Measurements from ENCODE around the gene SALL3. TPM values are rescaled to one million over a fixed set of nuclear protein-coding genes. Genes with fewer than 3 reads are reported as not detected.

SALL3 gene
- total and polyA plus RNA-seq, 2 experiments from 2014 or later: 0.30 to 1.1 TPM

GRCh38 chr18:78995740-78996395, 16.2 kb downstream of the SALL3 start:
- no peak for DNase-seq (ENCODE audit: low spot score)
- Histone ChIP-seq H3K9me3 (ENCODE audit: low read depth) (no peaks in the 10 kb centered on the region), H3K27me3 (no peaks in the 10 kb centered on the region), H3K4me3 (no peak overlapping the region), H2AFZ (no peak overlapping the region), H3K4me2 (no peak overlapping the region), H3K9me2 (replicated peaks; ENCODE audit: insufficient read depth) (no peaks in the 10 kb centered on the region), H3K27ac (no peak overlapping the region), H3K36me3 (replicated peaks; ENCODE audit: insufficient read depth, low read depth) (no peaks in the 10 kb centered on the region), H3K4me1 (ENCODE audit: insufficient read depth) (no peaks in the 10 kb centered on the region), H4K20me1 (ENCODE audit: insufficient read depth, poor library complexity, severe bottlenecking) (no peaks in the 10 kb centered on the region), H3K79me2 (no peaks in the 10 kb centered on the region)
- no peak for TF ChIP-seq EZH2phosphoT487 (IDR thresholded peaks at IDR 0.05; ENCODE audit: low read depth, severe bottlenecking, unreplicated experiment)
- TF ChIP-seq, protein P1, sequence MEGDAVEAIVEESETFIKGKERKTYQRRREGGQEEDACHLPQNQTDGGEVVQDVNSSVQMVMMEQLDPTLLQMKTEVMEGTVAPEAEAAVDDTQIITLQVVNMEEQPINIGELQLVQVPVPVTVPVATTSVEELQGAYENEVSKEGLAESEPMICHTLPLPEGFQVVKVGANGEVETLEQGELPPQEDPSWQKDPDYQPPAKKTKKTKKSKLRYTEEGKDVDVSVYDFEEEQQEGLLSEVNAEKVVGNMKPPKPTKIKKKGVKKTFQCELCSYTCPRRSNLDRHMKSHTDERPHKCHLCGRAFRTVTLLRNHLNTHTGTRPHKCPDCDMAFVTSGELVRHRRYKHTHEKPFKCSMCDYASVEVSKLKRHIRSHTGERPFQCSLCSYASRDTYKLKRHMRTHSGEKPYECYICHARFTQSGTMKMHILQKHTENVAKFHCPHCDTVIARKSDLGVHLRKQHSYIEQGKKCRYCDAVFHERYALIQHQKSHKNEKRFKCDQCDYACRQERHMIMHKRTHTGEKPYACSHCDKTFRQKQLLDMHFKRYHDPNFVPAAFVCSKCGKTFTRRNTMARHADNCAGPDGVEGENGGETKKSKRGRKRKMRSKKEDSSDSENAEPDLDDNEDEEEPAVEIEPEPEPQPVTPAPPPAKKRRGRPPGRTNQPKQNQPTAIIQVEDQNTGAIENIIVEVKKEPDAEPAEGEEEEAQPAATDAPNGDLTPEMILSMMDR (IDR thresholded peaks at IDR 0.05; ENCODE audit: poor library complexity): no peak
- TF ChIP-seq EZH2 (IDR thresholded peaks at IDR 0.05; ENCODE audit: borderline replicate concordance): no peak
- 93% methylated on average over 22 of the region's 22 CpGs for WGBS (ENCODE audit: low lambda C conversion rate, missing lambda C conversion rate)

DNA sequence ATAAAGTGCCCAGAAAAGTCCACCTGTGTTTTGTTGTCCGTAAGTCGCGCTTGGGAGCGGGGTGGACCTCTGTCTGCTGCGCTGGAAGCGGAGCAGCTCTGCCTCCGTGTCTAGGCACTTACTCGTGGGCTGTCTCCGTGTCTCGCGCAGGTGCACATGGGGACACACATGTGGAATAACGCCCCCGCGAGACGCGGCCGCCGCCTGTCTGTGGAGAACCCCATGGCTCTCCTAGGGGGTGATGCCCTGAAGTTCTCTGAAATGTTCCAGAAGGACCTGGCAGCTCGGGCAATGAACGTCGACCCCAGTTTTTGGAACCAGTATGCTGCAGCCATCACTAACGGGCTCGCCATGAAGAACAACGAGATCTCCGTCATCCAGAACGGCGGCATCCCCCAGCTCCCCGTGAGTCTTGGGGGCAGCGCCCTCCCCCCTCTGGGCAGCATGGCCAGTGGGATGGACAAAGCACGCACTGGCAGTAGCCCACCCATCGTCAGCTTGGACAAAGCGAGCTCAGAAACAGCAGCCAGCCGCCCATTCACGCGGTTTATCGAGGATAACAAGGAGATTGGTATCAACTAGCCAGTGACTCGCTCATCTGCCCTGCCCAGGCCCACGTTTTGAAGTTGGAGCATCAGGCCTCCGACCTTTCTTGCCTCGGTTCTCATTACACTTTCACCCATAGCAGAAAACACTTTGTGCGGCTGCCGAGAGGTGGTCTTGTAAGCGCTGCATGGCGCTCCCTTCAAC, 17.3 kb downstream of the SALL3 start:
- Histone ChIP-seq H3K36me3 (replicated peaks; ENCODE audit: insufficient read depth, low read depth) (no peaks in the 10 kb centered on the region), H3K4me2 (no peak overlapping the region), H3K9me2 (replicated peaks; ENCODE audit: insufficient read depth) (no peaks in the 10 kb centered on the region), H3K27ac (no peak overlapping the region), H3K4me1 (ENCODE audit: insufficient read depth) (no peaks in the 10 kb centered on the region), H4K20me1 (ENCODE audit: insufficient read depth, poor library complexity, severe bottlenecking) (no peaks in the 10 kb centered on the region), H3K27me3 (no peaks in the 10 kb centered on the region), H3K9me3 (ENCODE audit: low read depth) (no peaks in the 10 kb centered on the region), H3K4me3 (no peak overlapping the region), H2AFZ (no peak overlapping the region), H3K79me2 (no peaks in the 10 kb centered on the region)
- DNase-seq (ENCODE audit: low spot score): no peak
- TF ChIP-seq EZH2phosphoT487 (IDR thresholded peaks at IDR 0.05; ENCODE audit: low read depth, severe bottlenecking, unreplicated experiment) (no peak), EZH2 (IDR thresholded peaks at IDR 0.05; ENCODE audit: borderline replicate concordance) (no peak)
- TF ChIP-seq, protein P1 (IDR thresholded peaks at IDR 0.05; ENCODE audit: poor library complexity): no peak
- 96% methylated on average over 44 of the region's 44 CpGs for WGBS (ENCODE audit: low lambda C conversion rate, missing lambda C conversion rate)

DNA sequence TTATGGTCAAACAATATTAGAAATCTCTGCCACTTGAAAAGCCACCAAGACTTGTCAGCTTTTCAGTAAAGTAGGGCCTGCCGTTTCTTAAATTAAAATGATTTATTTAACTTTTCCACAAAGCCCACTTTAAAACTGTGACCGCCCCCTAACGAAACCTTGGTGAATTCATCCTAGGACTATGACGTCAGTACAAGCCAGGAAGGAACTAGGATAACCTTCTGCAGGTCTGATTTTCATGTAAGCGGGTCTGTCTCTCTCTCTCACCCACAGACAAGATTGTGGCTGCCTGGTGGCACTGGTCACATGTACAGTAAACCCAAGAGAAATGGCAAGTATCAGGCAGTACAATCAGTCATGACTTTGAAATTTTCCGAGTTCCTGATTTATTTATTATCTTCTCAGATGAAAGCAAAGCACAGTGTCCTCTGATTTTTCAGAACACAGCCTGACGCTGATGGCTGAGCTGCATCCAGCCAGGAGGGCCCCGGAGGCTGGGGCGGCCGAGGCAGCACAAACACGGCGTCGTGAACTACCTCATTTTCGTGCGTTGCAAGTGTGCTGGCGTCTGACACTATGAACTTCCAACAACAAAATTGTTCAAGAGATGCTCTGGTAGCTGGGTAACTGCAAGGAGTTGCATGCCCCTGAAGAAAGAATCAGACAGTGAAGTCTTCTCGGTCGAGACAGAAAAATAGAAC, 18.9 kb downstream of the SALL3 start:
- WGBS (ENCODE audit: low lambda C conversion rate, missing lambda C conversion rate): 89% methylated on average over 18 of the region's 18 CpGs
- Histone ChIP-seq H3K9me2 (replicated peaks; ENCODE audit: insufficient read depth) (no peaks in the 10 kb centered on the region), H3K36me3 (replicated peaks; ENCODE audit: insufficient read depth, low read depth) (no peaks in the 10 kb centered on the region), H3K4me3 (no peak overlapping the region), H3K27ac (no peak overlapping the region), H2AFZ (no peak overlapping the region), H4K20me1 (ENCODE audit: insufficient read depth, poor library complexity, severe bottlenecking) (no peaks in the 10 kb centered on the region), H3K9me3 (ENCODE audit: low read depth) (no peaks in the 10 kb centered on the region), H3K4me1 (ENCODE audit: insufficient read depth) (no peaks in the 10 kb centered on the region), H3K79me2 (no peaks in the 10 kb centered on the region), H3K4me2 (no peak overlapping the region), H3K27me3 (no peaks in the 10 kb centered on the region)
- DNase-seq (ENCODE audit: low spot score): no peak
- TF ChIP-seq, protein P1 (IDR thresholded peaks at IDR 0.05; ENCODE audit: poor library complexity): no peak
- no peak for TF ChIP-seq EZH2 (IDR thresholded peaks at IDR 0.05; ENCODE audit: borderline replicate concordance)
- TF ChIP-seq EZH2phosphoT487 (IDR thresholded peaks at IDR 0.05; ENCODE audit: low read depth, severe bottlenecking, unreplicated experiment): no peak
